ENCODE data around the gene MS4A7. TPM values are rescaled to one million over a fixed set of nuclear protein-coding genes. Genes with fewer than 3 reads are reported as not detected.
"Not testable (repeated sequence)": the region's sequence is repeated elsewhere in the genome, so short reads cannot be mapped to it uniquely, and the experiment has no call there.

The MS4A7 gene
- total and polyA plus RNA-seq, 2 donors, result 10.8 to 19.5 TPM

GRCh38 chr11:60362241-60362640, 16.1 kb upstream of the MS4A7 start:
- WGBS, result 39% methylated on average over 1 of the region's 1 CpG
- Histone ChIP-seq H3K27ac (ENCODE audit: low read depth) (no peak overlapping the region), H3K4me3 (ENCODE audit: low read depth, low read length) (no peak overlapping the region), H3K4me1 (ENCODE audit: insufficient read depth) (no peaks in the 10 kb centered on the region), H3K36me3 (ENCODE audit: insufficient read depth) (no peaks in the 10 kb centered on the region)
- DNase-seq (ENCODE audit: extremely low spot score), result no peak

DNA sequence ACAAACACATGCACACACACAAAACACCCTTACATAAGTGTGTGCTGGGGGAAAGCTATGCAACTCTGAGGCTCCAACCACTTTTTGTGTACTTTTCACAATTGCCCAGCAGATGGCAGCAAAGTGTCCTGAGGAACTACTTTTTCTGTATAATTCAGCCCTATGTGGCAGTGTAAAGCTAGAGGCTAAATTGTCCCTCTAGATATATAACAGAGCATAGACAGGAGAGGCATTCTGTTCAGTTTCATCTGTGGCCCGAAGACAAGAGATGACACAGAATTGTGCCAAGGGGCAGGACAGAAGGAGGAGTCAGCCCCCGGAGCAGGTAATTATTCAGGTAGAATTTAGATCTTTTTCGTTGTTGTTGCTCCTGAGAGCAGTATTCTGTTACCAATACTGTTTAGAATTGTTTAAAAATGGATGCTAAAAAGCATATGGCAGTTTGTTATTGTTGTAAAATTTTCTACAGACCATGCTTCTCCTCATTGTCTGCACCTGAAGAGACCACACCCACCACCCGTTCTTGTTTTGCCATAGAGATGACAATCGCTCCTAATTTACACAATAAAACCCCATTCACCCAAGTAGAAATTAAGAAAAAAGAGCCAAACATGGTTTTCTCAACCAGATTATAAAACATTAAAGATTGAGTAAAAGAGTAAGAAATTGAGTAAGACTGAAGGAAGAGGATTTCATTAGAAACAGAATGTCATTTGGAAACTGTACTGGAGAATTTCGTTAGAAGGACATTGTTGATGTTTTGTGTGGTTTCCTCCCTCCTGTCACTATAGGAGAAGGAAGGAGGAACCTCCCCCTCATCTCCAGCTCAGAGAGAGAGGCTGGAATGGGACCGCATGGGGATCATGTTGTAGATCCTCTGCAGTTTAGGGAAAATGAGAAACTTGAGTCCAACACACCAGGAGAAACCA, 14.5 kb upstream of the MS4A7 start:
- 47% methylated on average over 7 of the region's 7 CpGs for WGBS
- Histone ChIP-seq H3K36me3 (ENCODE audit: insufficient read depth) (no peaks in the 10 kb centered on the region), H3K4me3 (ENCODE audit: low read depth, low read length) (no peak overlapping the region), H3K27ac (ENCODE audit: low read depth) (no peak overlapping the region), H3K4me1 (ENCODE audit: insufficient read depth) (no peaks in the 10 kb centered on the region)
- DNase-seq (ENCODE audit: extremely low spot score), result peak; percentile 42

DNA sequence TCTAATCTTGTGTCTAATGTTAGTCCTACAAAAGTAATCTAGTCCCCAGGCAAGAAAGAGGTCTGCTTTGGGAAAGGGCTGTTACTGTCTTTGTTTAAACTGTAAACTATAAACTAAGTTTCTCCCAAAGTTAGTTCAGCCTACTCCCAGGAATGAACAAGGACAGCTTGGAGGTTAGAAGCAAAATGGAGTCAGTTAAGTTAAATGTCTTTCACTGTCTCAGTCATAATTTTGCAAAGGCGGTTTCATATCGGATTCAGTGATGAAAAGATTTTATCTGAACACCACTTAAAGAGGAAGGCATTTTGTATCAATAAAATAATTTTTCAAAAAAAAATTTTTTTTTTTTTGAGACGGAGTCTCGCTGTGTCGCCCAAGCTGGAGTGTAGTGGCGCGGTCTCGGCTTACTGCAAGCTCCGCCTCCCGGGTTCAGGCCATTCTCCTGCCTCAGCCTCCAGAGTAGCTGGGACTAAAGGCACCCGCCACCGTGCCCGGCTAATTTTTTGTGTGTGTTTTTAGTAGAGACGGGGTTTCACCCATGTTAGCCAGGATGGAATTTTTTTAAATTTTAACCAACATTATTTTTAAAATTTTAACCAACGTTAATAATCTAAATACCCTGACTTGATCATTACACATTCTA, 11.9 kb upstream of the MS4A7 start:
- not testable (repeated sequence) for H3K4me1 ChIP-seq (ENCODE audit: insufficient read depth); H3K27ac ChIP-seq (ENCODE audit: low read depth); H3K36me3 ChIP-seq (ENCODE audit: insufficient read depth); H3K4me3 ChIP-seq (ENCODE audit: low read depth, low read length); DNase-seq (ENCODE audit: extremely low spot score)
- WGBS, result 93% methylated on average over 15 of the region's 15 CpGs

DNA sequence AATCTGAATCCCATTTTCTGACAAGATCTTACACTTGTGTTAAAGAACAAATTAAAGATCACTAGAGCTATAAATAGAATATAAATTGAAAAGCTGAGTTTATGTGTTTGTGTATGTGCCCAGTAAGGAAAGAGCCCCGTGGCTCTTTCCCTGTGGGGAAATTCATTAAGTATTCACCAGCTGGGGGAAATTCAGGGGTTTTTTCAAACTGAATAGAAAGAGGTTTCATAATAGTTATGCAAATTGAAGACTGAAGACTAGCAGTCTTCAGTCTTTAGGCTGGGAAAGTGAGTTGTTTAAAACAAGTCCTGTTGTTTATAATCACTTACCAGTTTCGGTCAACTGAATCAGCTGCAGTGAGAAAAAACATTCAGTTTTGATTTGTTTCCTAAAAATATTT, 11.3 kb upstream of the MS4A7 start:
- Histone ChIP-seq H3K4me3 (ENCODE audit: low read depth, low read length) (no peak overlapping the region), H3K4me1 (ENCODE audit: insufficient read depth) (no peaks in the 10 kb centered on the region), H3K36me3 (ENCODE audit: insufficient read depth) (no peaks in the 10 kb centered on the region), H3K27ac (ENCODE audit: low read depth) (no peak overlapping the region)
- no peak for DNase-seq (ENCODE audit: extremely low spot score)
- 42% methylated on average over 2 of the region's 2 CpGs for WGBS

GRCh38 chr11:60367896-60368295, 10.4 kb upstream of the MS4A7 start:
- WGBS, result 87% methylated on average over 19 of the region's 19 CpGs
- DNase-seq (ENCODE audit: extremely low spot score), result no peak

DNA sequence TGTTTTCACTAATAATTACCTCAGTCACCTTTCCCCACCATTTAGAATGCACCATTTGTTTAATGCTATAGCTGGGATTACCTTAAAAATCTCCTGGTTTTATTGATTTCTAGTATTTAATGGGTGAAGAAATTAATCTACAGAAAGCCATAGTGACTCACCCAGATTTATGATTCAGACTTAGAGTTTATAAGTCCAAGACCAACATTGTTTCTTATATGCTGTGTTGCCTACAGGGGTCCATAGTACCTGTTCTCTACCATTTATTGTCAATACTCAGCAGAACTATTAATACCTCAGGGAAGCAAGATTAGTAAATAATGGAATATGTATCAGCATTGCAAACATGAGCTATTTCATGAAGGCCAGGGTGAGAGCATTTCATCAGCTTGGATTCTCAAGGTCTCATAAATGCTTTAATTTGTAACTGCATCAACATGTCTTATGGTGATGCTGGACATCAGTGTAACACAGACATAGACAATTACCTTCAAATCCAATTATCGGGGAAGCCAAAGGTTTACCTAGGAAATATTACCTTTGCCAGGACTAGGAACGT, 8.0 kb upstream of the MS4A7 start:
- no peaks in the 10 kb centered on the region for H3K36me3 ChIP-seq (ENCODE audit: insufficient read depth)
- WGBS, result 50% methylated on average over 2 of the region's 2 CpGs
- no peak for DNase-seq (ENCODE audit: extremely low spot score)
- H3K4me3 ChIP-seq (ENCODE audit: low read depth, low read length), result no peak overlapping the region
- H3K27ac ChIP-seq (ENCODE audit: low read depth), result no peak overlapping the region
- H3K4me1 ChIP-seq (ENCODE audit: insufficient read depth), result no peaks in the 10 kb centered on the region

More at GRCh38 chr11:60367896-60368295, 10.4 kb upstream of the MS4A7 start:
- no peak overlapping the region for H3K4me3 ChIP-seq (ENCODE audit: low read depth, low read length)
- H3K27ac ChIP-seq (ENCODE audit: low read depth), result no peak overlapping the region
- H3K36me3 ChIP-seq (ENCODE audit: insufficient read depth), result no peaks in the 10 kb centered on the region
- H3K4me1 ChIP-seq (ENCODE audit: insufficient read depth), result no peaks in the 10 kb centered on the region

GRCh38 chr11:60370811-60371298, 7.5 kb upstream of the MS4A7 start:
- 31% methylated on average over 5 of the region's 5 CpGs for WGBS
- Histone ChIP-seq H3K4me3 (ENCODE audit: low read depth, low read length) (no peak overlapping the region), H3K36me3 (ENCODE audit: insufficient read depth) (no peaks in the 10 kb centered on the region), H3K27ac (ENCODE audit: low read depth) (no peak overlapping the region), H3K4me1 (ENCODE audit: insufficient read depth) (no peaks in the 10 kb centered on the region)
- peak; percentile 28 for DNase-seq (ENCODE audit: extremely low spot score)

- WGBS, result 75% methylated on average over 3 of the region's 3 CpGs
- DNase-seq (ENCODE audit: extremely low spot score), result no peak
- no peak overlapping the region for H3K4me3 ChIP-seq (ENCODE audit: low read depth, low read length)
- H3K36me3 ChIP-seq (ENCODE audit: insufficient read depth), result no peaks in the 10 kb centered on the region
- no peak overlapping the region for H3K27ac ChIP-seq (ENCODE audit: low read depth)
- H3K4me1 ChIP-seq (ENCODE audit: insufficient read depth), result no peaks in the 10 kb centered on the region
Observed at GRCh38 chr11:60371386-60371785, 6.9 kb upstream of the MS4A7 start.

DNA sequence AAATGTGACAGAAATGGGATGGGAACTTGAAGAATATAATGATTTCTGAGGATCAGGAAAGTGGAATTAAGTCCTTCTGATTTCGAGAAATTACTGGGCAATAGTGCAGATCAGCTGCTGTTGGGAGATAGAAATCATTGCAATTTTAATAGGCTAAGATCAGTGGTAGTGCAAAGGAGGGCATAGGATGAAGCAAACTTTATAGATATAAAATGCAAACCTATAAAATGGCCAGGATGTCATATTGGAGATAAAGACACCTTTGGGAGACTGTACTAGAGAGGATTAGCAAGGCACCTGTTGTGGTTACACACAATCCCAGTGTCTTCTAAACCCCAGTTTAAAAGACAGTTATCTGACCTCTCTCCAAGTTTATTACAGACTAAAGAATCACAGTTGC, 6.5 kb upstream of the MS4A7 start:
- H3K4me1 ChIP-seq (ENCODE audit: insufficient read depth), result no peaks in the 10 kb centered on the region
- no peaks in the 10 kb centered on the region for H3K36me3 ChIP-seq (ENCODE audit: insufficient read depth)
- H3K27ac ChIP-seq (ENCODE audit: low read depth), result no peak overlapping the region
- no peak overlapping the region for H3K4me3 ChIP-seq (ENCODE audit: low read depth, low read length)
- 55% methylated on average over 1 of the region's 1 CpG for WGBS
- no peak for DNase-seq (ENCODE audit: extremely low spot score)

DNA sequence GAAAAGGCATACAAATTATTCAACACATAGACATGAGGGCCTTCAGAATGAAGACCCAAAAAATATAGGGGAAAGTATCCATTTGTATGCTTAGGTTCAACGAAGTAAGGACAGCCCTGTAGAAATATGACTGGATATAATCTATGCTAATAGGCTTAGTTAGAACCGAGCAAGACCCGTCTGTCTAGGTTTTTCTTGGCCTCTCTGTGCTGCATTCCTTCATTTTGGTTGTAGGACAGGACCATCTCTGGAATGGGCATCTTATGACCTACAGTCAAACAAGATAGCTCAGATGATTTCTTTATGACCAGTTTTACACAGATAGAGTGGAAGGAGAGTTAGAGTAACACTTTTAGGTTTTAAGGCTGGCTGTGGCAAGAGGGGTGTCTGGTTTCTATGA, 5.6 kb upstream of the MS4A7 start:
- 78% methylated on average over 3 of the region's 3 CpGs for WGBS
- H3K4me1 ChIP-seq (ENCODE audit: insufficient read depth), result no peaks in the 10 kb centered on the region
- DNase-seq (ENCODE audit: extremely low spot score), result no peak
- no peak overlapping the region for H3K4me3 ChIP-seq (ENCODE audit: low read depth, low read length)
- no peaks in the 10 kb centered on the region for H3K36me3 ChIP-seq (ENCODE audit: insufficient read depth)
- no peak overlapping the region for H3K27ac ChIP-seq (ENCODE audit: low read depth)

- DNase-seq (ENCODE audit: extremely low spot score), result no peak
- WGBS, result 94% methylated on average over 3 of the region's 3 CpGs
- Histone ChIP-seq H3K36me3 (ENCODE audit: insufficient read depth) (no peaks in the 10 kb centered on the region), H3K4me1 (ENCODE audit: insufficient read depth) (no peaks in the 10 kb centered on the region), H3K27ac (ENCODE audit: low read depth) (no peak overlapping the region), H3K4me3 (ENCODE audit: low read depth, low read length) (no peak overlapping the region)
Observed at GRCh38 chr11:60375316-60375715, 3.0 kb upstream of the MS4A7 start.

- H3K36me3 ChIP-seq (ENCODE audit: insufficient read depth), result no peaks in the 10 kb centered on the region
- peak; percentile 28 for DNase-seq (ENCODE audit: extremely low spot score)
- no peaks in the 10 kb centered on the region for H3K4me1 ChIP-seq (ENCODE audit: insufficient read depth)
- no peak overlapping the region for H3K4me3 ChIP-seq (ENCODE audit: low read depth, low read length)
- whole genome bisulfite sequencing, result 79% methylated on average over 3 of the region's 3 CpGs
- no peak overlapping the region for H3K27ac ChIP-seq (ENCODE audit: low read depth)
Observed at GRCh38 chr11:60376601-60377000, 1.7 kb upstream of the MS4A7 start.

DNA sequence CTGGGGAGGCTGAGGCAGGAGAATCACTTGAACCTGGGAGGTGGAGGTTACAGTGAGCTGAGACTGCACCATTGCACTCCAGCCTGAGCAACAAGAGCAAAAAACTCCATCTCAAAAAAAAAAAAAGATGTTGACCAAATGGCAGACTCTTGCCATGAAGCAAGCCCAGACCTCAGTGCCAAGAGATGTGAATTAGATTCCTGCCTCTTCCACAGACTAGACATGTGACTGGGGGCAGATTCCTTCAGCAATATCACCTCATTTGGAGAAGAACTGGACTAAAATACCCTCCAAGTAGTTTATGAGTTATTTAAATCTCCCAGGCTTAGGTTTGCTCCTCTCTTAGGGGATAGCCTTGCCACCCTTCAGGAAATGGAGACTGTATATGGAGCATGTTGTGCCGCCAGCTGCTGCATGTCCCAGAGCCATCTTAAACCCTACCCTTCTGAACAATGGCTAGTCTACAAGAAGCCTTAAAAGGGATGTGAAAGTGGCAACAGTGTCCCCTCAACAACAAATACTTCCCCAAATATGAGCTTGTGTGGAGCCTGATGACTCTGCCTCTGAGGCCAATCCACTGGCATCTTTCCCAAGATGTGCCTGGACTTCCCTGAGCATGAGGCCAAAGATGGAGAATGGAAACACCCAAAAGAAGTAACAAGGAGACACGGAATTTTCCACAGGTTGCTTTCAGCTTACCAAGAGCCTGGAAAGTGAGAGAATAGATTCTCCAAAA, 763 bp upstream of the MS4A7 start:
- Histone ChIP-seq H3K4me3 (ENCODE audit: low read depth, low read length) (no peak overlapping the region), H3K4me1 (ENCODE audit: insufficient read depth) (no peaks in the 10 kb centered on the region), H3K27ac (ENCODE audit: low read depth) (no peak overlapping the region), H3K36me3 (ENCODE audit: insufficient read depth) (no peaks in the 10 kb centered on the region)
- DNase-seq (ENCODE audit: extremely low spot score), result no peak
- WGBS, result 79% methylated on average over 2 of the region's 2 CpGs

Measured in urinary bladder (tissue), 4 donors.